ENCODE data around the gene FBXW7.

The FBXW7 gene

DNA sequence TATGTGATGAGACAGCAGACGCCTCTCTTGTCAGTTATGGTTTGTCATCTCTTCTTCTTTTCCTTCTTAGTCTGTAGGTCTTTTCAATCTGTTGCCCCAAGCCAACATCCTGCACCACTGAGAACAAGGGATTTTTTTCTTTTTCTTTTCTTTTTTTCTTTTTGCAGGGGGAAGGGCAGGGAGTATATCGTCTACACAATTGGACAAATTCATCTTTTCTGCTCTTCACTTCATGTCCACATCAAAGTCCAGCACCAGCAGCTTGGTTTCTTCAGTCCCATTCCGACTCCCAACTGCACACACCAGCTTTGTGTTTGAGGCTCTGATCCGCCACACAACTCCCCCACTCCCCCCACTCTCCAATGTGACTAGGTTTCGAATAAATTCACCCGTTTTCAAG, 213.2 kb downstream of the FBXW7 start:
- DNase-seq, result no peak

DNA sequence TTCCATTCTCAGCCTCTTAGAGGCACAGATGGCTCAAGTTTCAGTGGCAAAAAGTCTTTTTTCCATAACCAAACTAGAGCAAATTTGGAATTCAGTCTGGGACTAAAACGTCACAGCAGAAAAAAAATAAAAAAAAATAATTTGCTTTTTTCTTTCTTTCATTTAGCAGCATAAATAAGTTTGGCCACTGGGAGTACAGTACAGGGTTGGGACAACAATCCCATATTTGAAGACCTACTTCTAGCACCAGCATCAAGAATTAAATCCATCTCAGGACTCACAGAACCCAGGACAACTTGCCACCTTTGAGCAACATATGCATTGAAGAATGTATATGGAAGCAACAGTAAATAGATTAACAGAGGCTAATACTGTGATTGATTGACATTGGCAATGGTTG, 214.0 kb downstream of the FBXW7 start:
- peak in 1 of 2 experiments; percentile 14 for DNase-seq

DNA sequence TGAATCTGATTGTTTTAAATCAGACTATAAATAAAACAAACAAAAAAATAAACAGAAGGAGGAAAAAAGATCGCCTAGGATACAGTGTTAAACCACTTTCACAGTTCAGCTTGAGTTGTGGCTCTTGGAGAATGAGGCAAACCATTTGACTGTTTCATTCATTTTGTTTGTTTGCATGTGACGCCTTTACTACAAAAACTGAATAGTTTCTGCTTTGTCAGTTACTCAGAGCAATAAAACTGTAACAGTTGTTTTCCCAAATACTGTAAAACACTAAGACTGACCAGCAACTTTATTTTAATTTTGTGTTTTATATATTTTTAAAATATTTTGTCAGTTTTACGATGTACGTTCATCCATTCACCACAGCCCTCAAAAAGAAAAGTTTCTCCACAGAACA, 214.5 kb downstream of the FBXW7 start:
- DNase-seq, result no peak

DNA sequence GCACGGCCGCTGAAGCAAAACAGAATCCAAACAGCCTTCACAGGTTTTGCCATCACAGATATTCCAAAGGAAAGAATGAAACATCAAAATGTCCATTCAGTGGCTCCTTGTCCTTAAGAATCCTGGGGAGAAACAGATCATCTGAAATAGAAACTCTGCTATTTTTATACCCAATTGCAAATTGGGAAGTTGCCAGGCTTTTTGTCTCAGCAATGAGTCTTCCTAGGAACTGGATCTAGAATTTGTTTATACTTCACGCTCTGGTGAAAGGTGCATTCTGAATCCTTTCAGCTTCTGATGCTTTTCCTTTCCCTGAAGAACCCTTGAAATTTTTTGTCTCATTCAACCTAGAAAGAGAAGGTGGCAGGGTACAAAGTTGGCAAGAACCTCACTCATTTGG, 218.9 kb downstream of the FBXW7 start:
- DNase-seq, result no peak

DNA sequence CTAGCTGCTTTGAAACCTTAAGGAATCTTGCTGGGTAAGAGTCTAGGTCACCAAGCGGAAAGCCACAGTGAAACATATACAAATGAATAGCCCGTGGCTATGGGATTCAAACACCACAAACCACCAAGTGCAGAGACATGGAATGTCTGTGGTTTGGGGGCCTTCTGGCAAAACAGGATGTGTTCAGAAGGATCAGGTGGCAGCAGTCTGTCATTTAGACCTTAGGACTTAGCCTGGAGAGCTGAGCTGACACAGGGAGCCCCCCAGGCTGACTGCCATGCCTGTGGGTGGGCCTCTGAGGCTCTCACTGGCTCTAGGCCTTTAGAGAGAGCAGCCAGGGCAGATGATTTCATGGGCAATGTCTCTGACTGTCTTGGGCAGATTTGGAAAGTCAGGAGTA, 225.6 kb downstream of the FBXW7 start:
- DNase-seq, result no peak

DNA sequence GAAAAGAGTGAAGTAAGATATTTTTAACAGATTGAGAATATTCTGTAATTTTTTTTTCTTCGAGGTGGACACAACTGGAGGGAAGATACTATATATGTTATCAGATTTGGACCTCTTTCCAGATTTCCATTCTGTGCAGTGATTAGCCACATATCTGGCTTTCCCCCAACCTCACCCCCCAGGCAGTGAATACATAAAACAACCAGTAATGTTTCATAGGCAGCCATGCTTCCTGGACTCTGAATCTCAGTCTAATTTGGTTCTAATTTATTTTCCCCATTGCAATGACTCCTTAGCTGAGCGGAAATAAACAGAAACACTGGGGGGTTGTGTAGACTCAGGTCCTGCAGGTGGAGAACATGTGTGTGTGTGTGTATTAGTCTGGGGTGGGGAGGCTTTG, 226.5 kb downstream of the FBXW7 start:
- no peak for DNase-seq

DNA sequence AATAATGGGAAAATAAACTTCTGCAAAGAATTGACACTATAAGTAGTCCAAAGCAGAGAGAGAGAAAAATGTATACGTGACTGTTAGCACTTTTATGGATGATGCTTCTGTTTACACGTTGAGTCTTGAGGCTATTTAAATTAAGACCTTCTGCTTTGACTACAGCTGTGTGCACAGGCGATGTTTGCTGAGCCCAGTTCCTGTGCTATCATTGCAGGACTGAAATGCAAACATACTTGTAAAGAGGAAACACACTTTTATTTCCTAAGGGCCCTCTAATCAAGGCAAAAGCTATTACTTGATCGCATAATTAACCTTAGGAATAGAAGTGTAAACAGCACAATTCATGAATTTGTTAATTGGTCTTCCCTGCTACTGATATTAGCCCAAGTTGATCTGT, 226.9 kb downstream of the FBXW7 start:
- no peak for DNase-seq

DNA sequence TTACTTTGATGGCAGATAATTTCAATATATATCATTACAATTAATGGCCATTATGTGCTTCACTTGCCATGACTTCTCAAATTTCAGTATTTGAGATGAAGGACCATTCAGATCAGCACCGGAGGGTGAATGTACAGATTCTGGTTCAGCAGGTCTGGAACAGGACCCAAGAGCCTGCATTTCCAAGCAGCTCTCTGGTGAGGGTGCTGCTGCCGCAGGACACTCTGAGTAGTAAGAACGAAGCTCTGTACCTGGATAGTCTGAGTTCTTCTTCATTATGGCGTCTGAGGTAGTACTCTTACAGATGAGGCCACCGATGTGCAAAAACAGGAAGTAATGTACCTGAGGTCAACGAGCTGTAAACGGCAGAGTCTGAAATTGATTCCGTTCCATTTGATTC, 228.2 kb downstream of the FBXW7 start:
- no peak for DNase-seq

DNA sequence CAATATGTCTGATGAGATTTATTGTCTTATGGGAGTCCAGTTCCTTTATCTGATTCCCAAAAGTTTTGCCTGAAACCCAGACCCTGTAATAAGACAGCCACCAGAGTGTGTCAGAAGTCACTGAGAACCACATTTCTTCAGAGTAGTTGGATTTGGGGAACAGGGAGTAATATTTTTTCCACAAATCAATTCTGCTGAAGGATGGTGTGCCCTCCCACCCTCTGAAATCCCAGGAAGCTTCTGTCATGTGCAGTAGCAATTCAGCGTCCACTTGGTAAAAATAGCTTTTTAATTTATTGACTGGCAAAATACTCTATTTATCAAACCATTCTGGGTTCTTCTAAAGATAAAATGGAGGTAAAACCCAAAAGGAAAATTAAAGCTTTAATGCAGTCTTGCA, 229.4 kb downstream of the FBXW7 start:
- DNase-seq, result no peak

DNA sequence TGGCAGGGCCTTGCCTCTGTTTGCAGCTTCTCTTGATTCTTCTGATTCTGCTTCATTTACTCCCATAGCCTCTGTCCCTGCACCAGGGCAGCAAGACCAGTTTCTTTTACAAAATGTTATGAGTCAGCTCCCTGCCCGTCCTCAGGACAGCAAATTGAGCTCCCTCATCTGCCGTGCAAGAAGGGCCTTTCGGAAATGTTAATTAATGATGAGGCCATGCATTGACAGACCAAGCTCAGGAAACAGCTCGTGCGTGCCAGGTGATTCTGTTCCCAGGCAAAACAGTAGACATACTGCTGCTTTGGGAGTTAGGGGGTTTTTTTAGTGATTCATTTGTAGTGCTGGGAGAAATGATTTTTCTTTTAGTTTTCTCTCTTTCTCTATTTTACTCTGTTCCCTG, 231.7 kb downstream of the FBXW7 start:
- no peak for DNase-seq

DNA sequence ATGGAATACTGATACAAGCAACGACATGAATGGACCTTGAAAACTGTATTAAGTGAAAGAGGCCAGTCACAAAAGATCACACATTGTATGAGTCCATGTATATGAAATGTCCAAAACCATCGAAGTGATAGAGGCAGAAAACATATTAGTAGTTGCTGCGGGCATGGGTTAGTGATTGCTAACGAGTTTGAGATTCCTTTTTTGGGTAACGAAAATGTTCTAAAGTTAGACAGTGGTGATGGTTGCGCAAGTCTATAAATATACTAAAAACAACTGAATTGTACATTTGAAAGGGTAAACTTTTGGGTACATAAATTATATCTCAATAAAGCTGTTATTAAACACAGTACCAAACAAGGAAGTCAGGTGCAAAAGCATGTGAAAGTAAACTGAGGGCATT, 234.5 kb downstream of the FBXW7 start:
- no peak for DNase-seq

DNA sequence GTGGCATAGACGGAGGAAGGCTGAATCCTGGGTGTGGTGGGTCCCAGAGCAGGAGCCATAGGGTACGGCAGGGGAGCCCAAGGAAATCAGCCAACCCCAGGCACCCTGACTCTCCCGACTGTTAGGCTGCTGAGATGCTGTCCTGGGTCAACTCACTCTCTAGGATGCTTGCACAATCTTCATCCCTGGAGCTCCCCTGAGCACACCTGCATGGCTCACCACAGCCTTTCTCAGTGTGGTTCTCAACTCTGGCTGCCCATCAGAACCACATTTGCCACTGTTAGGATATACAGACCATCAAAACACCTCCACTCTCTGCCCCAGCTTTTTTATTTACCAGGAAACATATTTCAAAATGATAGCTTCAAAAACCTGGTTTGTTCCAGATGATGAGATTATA, 236.3 kb downstream of the FBXW7 start:
- no peak for DNase-seq

DNA sequence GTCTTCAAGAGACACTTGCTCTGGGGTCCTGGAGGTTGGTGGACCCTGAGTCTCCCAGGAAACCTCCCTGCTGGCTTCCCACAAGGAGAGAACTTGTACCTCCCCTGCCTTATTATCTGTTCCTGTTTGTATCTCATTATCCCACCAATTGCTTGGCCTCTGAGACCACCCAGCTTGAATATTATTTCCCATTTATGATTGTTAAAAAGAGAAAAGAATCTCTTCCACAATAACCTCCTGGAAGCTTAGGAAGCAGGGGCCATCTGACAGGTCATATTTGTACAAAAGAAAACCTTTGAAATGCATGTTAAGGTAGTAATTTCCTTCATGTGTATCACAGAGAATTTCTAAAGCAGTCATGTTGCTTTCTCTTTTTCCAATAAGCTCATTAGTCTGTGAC, 239.5 kb downstream of the FBXW7 start:
- DNase-seq, result no peak

DNA sequence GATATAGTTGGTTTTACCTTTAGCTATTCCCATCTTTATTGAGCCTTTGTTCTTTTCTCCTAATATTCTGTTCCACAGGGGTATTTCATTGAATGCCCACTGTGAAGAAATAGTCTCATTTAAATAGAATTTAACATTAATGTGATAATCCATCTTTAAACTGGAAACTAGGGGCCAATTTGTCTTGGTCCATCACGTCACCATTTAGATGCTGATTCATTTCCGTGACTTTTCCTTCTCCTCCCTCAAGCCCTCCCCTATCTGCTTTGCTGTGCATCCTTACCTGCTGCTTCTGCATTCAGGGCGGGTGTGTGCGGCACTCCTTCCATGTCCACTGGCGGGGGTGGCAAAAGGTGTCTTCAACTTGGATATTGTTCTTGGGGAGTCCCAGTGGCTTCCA, 241.1 kb downstream of the FBXW7 start:
- DNase-seq, result no peak

DNA sequence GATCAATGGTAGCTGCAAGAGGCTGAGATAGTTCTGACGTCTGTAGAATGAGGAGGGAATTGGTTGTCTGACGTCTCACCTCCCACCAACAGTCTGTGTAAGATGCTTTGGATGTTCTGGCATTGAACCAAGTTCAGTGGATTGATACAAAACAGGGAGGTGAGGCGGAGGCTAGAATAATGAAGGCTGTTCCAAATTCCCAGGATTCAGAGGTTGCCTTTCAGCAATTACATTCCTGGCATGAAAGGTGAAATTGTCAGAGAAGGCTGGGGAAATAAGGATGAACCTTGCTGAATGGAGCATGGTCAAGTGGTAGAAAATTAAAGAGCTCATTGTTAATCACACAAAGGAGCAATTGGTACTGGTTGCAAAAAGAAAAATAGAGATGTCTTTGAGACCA, 241.6 kb downstream of the FBXW7 start:
- no peak for DNase-seq

DNA sequence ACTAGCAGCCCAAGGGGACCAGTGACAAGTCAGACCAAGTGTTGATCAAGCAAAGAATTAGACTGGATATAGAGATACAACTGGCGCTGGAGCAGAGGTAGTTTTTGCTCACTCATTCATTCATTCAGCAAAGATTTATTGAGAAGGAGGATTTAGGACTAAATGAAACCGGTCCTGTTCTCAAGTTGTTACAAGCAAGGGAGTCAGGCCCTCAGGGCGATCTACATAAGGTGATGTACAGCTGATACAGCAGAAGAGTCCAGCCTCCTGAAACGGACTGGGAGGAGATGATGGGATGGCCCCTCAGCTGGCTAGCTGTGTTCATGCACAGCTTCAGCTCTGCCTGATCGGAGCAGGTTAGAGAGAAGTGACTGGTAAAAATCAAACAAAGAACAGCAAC, 242.4 kb downstream of the FBXW7 start:
- DNase-seq, result no peak

DNA sequence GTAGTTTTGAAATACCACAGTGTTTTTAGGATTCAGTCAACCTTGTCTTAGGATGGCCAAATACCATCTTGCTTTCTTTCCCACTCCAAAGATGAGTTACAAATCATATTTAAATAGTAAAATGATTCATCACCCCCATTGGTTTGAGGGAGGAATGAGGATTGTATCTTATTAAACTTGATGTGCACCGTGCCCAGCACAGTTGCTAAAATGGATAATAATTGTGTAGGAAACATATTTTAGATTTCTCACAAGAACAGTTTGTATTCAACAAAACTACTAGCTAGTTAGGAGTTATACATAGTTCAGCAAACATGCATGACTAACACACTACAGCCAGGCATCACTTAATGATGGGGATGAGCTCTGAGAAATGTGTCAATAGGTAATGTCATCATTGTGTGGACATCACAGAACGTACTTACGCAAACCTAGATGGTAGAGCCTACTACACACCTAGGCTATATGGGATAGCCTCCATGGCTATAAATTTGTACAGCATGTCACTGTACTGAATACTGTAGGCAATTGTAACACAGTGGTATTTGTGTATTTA, 245.4 kb downstream of the FBXW7 start:
- no peak for DNase-seq

DNA sequence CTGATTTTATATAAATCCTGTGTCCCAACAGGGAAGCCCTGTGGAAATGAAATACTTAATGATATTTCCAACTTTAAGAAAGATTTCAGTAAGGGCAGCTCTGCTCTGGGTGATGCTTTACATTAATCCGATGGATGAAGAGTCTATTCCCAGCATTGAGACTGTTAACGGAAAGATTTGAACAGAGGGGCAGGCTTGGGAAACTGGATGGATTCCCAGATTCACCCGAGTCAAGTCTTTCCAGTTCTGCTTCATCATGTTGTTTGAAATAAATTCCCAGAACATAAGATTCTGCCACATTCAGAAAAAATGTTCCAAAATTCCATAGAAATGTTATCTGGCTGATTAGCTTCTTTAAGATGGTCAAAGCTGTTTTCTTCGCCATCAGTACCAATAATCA, 246.0 kb downstream of the FBXW7 start:
- no peak for DNase-seq

DNA sequence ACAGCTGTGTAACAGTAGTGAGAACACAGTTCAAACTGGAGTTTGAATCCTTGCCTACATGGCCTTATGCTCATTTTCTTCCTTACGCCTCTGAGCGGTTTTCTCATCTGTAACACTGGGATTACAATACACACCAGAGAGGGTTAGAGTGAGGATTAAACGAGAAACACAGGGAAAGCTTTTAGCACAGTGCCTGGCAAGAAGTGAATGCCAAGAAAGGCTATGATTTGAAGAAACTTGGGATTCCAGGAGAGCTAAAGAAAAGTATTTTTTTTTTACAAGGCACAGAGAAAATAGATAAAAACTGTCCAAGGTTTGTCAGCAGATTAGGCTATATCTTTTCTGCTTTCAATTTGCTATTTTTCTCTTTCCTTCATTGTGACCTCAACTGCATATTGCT, 246.4 kb downstream of the FBXW7 start:
- no peak for DNase-seq

DNA sequence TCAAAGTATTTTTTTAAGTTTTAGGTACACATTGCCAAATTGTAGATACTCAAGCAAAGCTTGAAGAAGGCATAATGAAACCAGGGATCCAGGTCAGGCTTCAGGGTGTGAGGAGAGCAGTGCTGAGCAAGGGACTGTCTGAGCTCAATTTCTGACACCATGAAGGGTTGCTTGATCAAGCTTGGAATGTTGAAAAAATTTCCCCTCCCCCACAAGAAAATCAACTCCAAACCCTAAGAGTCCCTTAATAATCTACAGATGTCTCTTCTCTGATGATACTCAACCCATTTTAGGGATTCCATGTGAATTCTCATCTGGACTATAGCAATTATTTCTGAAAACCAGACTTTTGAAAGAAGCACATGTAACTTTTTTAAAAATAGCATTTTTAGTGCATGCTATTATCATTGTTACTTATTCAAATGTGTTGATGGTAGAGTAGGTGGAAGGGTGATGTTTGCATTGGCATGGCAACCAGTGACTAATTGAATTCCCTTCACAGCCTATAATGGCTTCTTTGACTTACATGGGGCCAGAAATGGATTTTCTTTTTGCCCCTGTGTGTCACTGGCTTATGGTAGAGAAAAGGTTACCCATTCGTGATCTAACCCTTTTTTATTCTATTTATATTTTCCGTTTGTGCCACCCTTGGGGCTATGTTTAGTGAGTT, 252.0 kb downstream of the FBXW7 start:
- no peak for DNase-seq

DNA sequence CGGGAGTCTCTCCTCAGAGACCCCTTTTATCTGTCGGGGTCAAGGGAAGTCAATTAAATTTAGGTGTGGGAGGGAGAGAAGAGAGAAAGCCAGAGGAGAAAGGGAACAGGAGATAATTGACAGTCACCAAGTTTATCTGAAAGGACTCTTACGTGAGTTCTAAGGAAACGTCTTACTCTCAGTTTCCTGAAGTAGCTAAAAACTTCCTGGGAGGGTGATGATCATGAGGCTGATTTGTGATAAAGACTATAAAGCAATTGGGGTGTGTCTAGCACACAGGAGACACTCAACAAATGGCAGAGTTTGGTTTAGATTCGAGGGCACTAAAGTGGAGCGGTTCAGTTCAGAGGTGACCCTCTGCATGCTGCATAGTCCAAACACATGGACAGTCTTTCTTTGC, 254.1 kb downstream of the FBXW7 start:
- no peak for DNase-seq

DNA sequence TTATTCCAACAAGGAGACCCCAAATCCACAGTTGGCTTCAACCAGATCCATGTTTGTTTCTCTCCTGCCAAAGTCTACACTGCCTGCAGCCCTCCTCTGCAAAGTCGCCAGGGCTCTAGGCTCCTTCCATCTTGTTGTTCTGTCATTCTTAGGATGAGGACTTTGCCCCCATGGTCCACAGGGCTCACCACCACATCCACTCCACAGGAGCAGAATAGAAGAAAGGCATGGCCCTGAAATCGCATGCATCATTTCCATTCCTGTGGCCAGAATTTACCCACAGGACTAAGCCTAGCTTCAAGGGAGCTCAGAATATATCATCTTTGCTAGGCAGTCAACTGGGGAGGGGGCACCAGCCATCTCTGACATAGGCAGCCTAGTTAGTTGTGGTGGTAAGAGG, 254.7 kb downstream of the FBXW7 start:
- DNase-seq, result no peak

DNA sequence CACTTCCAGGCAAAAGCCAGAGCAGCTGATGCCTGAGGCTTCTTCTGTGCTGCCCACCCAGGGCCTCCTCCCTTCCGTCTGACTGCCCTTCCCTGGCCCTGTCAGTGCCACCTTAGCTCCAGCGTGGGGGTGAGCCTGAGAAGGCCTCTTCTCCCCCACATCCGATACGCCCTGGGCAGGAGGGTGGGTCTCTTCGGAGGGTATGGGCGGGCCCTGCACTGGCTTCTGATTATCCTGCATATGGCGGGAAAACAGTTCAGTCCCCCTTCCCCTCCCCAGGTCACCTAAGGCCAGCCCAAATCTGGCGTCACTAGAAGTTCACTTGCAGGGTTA, 256.7 kb downstream of the FBXW7 start:
- no peak for DNase-seq

DNA sequence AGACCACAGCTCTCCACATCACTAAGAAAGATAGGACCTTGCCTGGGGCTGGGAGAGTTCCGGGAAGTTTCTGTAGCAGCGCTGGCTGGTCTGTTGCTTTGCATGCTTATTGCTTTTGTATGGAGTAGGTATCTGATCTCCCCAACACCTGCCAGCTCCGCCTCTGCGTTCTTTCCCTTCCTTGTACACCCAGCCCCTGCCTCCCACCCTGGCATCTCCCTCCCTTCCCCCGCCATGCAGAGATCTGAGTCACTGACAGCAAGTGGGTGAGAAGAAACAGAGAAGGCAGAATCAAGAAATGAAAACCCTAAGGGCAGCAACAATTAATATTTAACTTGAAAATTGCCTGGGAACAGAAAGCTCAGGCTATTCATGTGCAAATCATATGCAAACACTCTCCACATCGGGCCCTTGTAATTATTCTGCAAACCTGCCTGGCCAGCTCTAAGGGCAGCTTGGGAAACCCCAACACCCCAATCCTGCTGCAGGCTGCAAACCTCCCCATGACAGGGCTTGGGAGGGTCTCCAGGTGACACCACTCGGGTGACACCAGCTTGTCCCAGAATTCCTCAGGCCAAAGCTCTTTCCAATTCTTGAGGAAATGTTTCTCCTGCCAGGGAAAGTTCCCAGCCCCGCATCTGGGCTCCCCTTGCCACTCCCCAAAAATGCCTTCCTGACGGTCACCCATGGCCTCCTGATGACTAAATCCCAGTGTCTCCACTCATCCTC, 257.2 kb downstream of the FBXW7 start:
- no peak for DNase-seq

DNA sequence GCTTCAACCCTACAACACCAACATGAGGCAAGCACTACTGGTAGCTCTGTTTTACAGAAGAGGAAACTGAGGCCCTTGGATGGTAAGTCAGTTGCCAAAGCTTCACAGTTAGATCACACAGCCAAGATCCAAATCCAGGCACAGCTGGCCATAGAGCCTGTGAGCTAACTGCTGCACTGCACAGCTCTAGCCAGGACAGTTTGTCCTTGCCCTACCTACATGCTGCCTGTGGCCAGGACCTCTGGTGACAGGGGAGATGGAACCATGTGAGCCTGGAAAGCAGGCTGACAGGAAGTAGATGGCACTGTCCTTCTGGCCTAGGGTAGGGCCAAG, 257.8 kb downstream of the FBXW7 start:
- DNase-seq, result no peak

Data from Kasumi-1 (cell line).